ENCODE data around the gene PLCB1.

The PLCB1 gene

GRCh38 chr20:8388141-8388540, 256.1 kb downstream of the PLCB1 start:
- no peak overlapping the region for H3K27ac Mint-ChIP-seq
- CTCF ChIA-PET: interaction anchor here (0.6 to 2.8 kb wide), 7 partner anchors 13 to 451 kb away, joined by 3 to 6 read pairs (median 3); no protein-coding TSS in a partner anchor
- H3K4me1 Mint-ChIP-seq: no peaks in the 10 kb centered on the region
- H3K9me3 Mint-ChIP-seq: no peaks in the 10 kb centered on the region
- H3K36me3 Mint-ChIP-seq: no peaks in the 10 kb centered on the region
- peaks cover 5% of the 10 kb centered on the region for H3K27me3 Mint-ChIP-seq
- H3K4me3 Mint-ChIP-seq: no peak overlapping the region
- no peak for DNase-seq

DNA sequence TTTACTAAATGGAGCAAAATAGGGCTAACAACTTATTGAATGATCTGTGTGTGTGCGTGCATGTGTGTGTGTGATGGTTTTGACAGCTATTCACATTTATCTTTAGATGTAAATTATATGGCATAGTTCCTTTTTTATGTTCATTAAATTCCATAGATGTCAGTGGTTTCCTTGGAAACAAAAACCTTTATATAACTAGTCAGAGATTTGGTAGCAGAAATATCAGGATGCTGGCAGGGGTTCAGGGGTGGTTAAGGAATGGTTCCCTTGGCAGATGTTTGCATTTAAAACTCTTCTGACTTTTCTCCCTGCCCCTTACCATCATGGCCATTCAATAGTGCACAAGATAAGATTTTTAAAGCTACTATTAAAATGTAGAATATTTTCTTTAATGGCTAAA, 256.6 kb downstream of the PLCB1 start:
- H3K36me3 Mint-ChIP-seq: no peaks in the 10 kb centered on the region
- no peaks in the 10 kb centered on the region for H3K9me3 Mint-ChIP-seq
- CTCF ChIA-PET: interaction anchor here (0.6 to 2.8 kb wide), 9 partner anchors 12 to 452 kb away, joined by 3 to 10 read pairs (median 4); partner anchors contain the start of gene PLCB1
- no peaks in the 10 kb centered on the region for H3K4me1 Mint-ChIP-seq
- H3K4me3 Mint-ChIP-seq: no peak overlapping the region
- peaks cover 5% of the 10 kb centered on the region for H3K27me3 Mint-ChIP-seq
- no peak overlapping the region for H3K27ac Mint-ChIP-seq
- no peak for DNase-seq

DNA sequence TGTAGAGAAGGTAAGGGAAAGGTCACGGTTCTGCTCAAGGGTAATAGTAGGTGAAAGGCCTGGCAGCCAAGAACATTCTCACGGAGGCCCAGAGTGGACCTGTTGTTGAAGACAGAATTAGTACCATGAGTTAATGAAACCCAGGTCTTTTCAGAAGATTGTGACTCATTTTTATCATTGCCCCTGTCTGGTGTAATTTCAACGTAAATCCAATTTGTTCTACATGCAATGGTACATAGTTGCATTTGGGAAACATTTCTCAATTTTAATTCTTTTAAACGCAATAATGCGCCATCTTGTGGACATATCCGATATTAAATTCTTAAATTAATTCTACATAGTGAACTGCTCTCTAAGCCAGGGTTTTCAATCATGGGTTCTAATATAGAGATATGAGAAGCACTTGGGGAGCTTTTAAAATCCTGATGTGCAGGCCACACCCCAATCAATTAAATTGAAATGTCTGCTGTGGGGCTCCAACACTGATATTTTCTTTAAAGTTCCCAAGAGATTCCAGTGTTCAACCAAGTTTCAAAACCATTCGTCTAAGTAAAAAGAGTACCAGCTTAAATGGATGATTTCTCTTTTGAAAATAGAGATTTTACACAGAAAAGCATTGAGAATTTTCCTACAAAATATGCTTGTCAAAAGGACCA, 257.4 kb downstream of the PLCB1 start:
- CTCF ChIA-PET: interaction anchor here (0.9 to 2.8 kb wide), 7 partner anchors 23 to 453 kb away, joined by 3 to 10 read pairs (median 4); partner anchors contain the start of gene PLCB1
- Mint-ChIP-seq H3K36me3 (no peaks in the 10 kb centered on the region), H3K9me3 (no peaks in the 10 kb centered on the region), H3K4me3 (no peak overlapping the region), H3K4me1 (no peaks in the 10 kb centered on the region), H3K27ac (no peak overlapping the region), H3K27me3 (peaks cover 2% of the 10 kb centered on the region)
- no peak for DNase-seq

DNA sequence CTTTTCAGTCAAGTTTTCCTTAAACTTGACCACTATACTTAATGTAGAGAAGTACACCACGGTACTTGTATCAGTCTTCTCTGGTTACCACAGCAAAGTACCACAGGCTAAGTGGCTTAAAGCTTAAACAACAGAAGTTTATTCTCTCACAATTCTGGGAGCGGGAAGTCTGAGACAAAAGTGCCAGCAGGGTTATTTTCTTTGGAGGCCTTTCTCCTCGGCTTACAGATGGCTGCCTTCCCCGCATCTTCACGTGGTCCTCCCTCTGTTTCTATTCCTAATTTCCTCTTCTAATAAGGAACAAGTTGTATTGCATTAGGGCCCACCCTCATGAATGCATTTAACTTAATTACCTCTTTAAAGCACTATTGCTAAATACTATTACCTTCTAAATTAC, 258.0 kb downstream of the PLCB1 start:
- H3K4me3 Mint-ChIP-seq: no peak overlapping the region
- CTCF ChIA-PET: interaction anchor here (0.9 to 2.8 kb wide), 5 partner anchors 259 to 453 kb away, joined by 3 to 10 read pairs (median 4); no protein-coding TSS in a partner anchor
- H3K4me1 Mint-ChIP-seq: no peaks in the 10 kb centered on the region
- H3K27ac Mint-ChIP-seq: no peak overlapping the region
- no peaks in the 10 kb centered on the region for H3K27me3 Mint-ChIP-seq
- H3K9me3 Mint-ChIP-seq: no peaks in the 10 kb centered on the region
- DNase-seq: no peak
- no peaks in the 10 kb centered on the region for H3K36me3 Mint-ChIP-seq

DNA sequence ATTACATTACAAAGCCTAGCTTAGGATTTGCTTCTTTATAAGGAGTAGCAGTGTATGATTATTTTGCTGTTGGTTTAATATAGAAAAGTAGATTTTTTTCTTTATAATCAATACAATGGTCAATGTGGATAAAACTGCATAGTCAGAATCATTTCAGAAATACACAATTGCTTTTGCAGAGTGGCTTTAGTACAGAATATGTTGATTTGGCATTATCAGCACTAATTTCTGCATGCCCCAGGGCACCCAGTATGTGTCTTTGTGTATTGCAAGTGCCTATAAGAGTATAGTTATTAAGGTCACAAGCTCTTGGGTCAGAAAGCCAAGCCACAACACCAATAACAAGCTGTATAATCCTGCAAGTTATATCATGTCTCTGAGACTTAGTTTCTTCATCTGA, 258.4 kb downstream of the PLCB1 start:
- no peaks in the 10 kb centered on the region for H3K9me3 Mint-ChIP-seq
- DNase-seq: no peak
- no peaks in the 10 kb centered on the region for H3K4me1 Mint-ChIP-seq
- no peaks in the 10 kb centered on the region for H3K36me3 Mint-ChIP-seq
- CTCF ChIA-PET: interaction anchor here (1.0 to 2.7 kb wide), 5 partner anchors 256 to 346 kb away, joined by 4 to 10 read pairs (median 4); partner anchors contain the start of gene PLCB1
- H3K27me3 Mint-ChIP-seq: no peaks in the 10 kb centered on the region
- H3K27ac Mint-ChIP-seq: no peak overlapping the region
- H3K4me3 Mint-ChIP-seq: no peak overlapping the region

DNA sequence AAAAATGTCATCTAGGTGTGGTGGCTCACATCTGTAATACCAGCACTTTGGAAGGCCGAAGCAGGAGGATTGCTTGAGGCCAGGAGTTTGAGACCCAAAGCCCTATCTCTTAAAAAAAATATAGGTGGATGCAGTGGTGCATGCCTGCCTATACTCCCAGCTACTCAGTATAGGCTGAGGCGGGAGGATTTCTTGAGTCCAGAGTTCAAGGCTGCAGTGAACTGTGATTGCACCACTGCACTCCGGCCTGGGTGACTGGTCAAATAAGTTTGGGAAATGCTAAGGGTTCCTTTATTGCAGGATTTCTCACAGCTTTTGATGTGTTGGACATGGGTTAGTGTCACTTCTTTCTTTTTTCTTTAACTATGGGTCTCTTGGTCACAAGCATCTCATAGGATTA, 261.3 kb downstream of the PLCB1 start:
- Mint-ChIP-seq H3K36me3 (no peaks in the 10 kb centered on the region), H3K27ac (no peak overlapping the region), H3K27me3 (no peaks in the 10 kb centered on the region), H3K4me1 (no peaks in the 10 kb centered on the region), H3K4me3 (no peak overlapping the region), H3K9me3 (no peaks in the 10 kb centered on the region)
- DNase-seq: no peak
- CTCF ChIA-PET: no interaction called here

DNA sequence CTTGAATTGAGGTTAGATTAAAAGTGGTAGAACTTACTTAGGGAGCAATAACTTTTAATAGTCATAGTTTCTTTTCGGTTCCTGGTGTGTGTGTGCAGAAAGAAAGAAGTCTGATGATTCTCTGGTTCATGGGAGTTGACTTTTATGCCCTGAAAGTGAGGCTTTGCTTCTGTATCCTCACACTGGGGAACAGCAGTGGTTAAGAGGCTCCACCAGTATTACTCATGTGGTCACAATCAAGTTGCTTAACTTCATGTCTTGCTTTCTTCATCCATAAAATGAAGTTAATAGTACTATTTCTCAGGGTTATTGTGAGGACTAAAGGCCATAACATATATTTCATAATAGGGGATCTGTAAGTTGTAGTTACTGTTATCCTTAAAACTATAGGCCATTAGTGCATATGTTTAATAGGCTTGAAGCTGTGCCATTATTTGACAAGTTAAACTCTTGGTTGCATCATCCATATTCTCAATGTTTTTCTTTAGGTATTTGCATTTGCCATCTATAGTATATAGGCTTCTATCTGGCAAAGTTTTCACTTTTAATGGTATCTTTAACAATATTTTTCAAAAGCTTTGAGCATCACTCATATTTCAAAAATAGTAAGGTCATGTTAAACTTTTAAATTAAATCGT, 262.4 kb downstream of the PLCB1 start:
- CTCF ChIA-PET: no interaction called here
- no peak for DNase-seq
- no peak overlapping the region for H3K4me3 Mint-ChIP-seq
- H3K36me3 Mint-ChIP-seq: no peaks in the 10 kb centered on the region
- no peaks in the 10 kb centered on the region for H3K9me3 Mint-ChIP-seq
- no peaks in the 10 kb centered on the region for H3K27me3 Mint-ChIP-seq
- no peak overlapping the region for H3K27ac Mint-ChIP-seq
- no peaks in the 10 kb centered on the region for H3K4me1 Mint-ChIP-seq

DNA sequence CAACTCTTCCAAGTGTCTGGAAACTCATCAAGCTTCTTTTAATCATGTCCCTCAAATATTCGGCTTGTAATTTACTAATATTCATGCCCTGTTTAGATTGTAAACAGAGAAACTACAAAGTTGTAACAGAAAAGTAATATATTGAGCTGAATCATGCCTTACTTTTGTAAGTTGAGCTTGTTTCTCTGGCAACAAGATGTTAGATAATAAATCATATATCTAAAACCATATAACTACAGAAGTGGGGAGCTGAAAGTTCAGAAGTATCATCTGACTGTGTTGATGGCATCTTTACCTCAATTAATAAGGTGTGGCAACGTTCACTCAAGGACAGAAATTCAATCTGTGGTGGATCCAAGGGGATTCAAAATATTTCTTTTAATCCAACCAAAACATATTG, 263.9 kb downstream of the PLCB1 start:
- H3K27ac Mint-ChIP-seq: no peak overlapping the region

DNA sequence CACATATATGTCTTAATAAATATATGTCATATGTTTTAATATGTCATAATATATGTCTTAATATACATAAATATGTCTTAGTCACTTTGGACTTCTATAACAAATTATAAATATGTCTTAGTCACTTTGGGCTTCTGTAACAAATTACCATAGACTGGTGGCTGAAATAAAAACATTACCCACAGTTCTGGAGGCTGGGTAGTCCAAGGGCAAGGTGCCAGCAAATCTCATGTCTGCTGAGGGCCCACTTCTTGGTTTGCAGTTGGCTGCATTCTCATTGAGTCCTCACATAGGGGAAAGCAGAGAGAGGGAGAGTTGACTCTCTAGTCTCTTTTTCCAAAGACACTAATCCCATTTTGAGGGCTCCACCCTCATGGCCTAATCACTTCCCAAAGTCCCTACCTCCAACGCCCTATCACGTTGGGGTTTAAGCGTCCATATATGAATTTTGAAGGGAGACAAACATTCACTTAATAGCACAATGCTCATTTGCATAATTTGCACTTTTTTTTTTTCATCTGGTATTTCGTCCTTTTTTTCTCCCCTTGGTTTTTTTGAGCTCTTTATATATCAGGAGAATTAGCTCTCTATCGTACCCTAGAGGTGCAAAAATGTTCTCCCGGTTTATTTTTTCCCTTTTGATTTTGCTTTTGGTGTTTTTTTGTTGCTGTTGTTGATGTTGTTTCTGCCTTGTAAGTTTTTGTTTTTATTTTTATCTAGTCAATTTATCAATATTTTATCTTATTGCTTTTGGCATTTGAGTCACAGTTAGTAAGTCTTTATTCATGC, 266.4 kb downstream of the PLCB1 start:
- Mint-ChIP-seq H3K9me3 (no peaks in the 10 kb centered on the region), H3K36me3 (no peaks in the 10 kb centered on the region), H3K4me1 (peaks cover 2% of the 10 kb centered on the region), H3K27ac (no peak overlapping the region), H3K4me3 (no peak overlapping the region), H3K27me3 (no peaks in the 10 kb centered on the region)
- no peak for DNase-seq
- CTCF ChIA-PET: interaction anchor here (0.6 kb wide), 1 partner anchor 80 kb away, joined by 3 read pairs; no protein-coding TSS in a partner anchor

More for the DNA sequence above, 263.9 kb downstream of the PLCB1 start:
- Mint-ChIP-seq H3K4me1 (peaks cover 2% of the 10 kb centered on the region), H3K9me3 (no peaks in the 10 kb centered on the region), H3K4me3 (no peak overlapping the region), H3K36me3 (no peaks in the 10 kb centered on the region), H3K27me3 (no peaks in the 10 kb centered on the region)
- DNase-seq: no peak
- CTCF ChIA-PET: interaction anchor here (1.1 kb wide), 1 partner anchor 326 kb away, joined by 3 read pairs; no protein-coding TSS in a partner anchor

DNA sequence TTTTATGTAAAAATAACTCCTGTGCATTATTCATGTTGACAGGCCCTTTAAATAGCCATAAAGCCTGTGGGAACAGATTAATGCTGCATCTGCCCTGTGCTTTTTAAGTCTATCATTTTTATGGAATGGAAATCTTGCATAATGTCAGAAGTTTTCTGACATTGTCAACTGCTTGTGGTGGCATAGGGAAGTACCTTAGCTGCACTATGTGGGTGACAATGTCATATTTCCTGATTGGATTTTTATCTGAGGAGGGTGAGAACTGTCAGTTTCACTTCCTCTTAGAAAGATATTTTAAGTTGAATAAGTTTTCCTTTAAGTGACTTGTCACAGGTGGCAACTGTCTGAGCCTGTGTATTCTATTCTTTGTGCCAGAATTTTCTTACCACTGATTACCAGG, 267.9 kb downstream of the PLCB1 start:
- no peaks in the 10 kb centered on the region for H3K9me3 Mint-ChIP-seq
- no peak overlapping the region for H3K4me3 Mint-ChIP-seq
- no peak overlapping the region for H3K27ac Mint-ChIP-seq
- no peak for DNase-seq
- no peaks in the 10 kb centered on the region for H3K36me3 Mint-ChIP-seq
- H3K4me1 Mint-ChIP-seq: peaks cover 2% of the 10 kb centered on the region
- H3K27me3 Mint-ChIP-seq: no peaks in the 10 kb centered on the region
- CTCF ChIA-PET: no interaction called here

DNA sequence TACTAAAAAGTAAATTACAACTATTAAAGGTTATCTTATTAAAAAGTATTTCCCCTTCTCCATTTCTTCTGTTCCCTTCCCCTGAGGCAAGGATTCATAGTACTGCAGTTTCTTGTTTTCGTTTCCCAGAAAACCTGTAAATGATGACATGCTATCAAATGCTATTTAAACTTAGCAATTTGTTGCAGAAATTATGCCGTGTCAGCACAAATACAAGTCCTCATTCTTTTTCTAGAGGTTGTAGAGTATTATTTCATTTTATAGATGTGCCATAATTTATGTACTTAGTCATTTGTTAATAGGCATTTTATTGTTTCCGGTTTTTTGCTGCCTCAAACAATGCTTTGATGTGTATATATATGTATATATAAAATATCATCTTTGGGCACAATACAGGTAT, 268.4 kb downstream of the PLCB1 start:
- H3K36me3 Mint-ChIP-seq: no peaks in the 10 kb centered on the region
- DNase-seq: no peak
- H3K27ac Mint-ChIP-seq: no peak overlapping the region
- no peaks in the 10 kb centered on the region for H3K9me3 Mint-ChIP-seq
- no peaks in the 10 kb centered on the region for H3K27me3 Mint-ChIP-seq
- CTCF ChIA-PET: interaction anchor here (1.2 kb wide), 1 partner anchor 12 kb away, joined by 4 read pairs; no protein-coding TSS in a partner anchor
- H3K4me3 Mint-ChIP-seq: no peak overlapping the region
- H3K4me1 Mint-ChIP-seq: peaks cover 2% of the 10 kb centered on the region

DNA sequence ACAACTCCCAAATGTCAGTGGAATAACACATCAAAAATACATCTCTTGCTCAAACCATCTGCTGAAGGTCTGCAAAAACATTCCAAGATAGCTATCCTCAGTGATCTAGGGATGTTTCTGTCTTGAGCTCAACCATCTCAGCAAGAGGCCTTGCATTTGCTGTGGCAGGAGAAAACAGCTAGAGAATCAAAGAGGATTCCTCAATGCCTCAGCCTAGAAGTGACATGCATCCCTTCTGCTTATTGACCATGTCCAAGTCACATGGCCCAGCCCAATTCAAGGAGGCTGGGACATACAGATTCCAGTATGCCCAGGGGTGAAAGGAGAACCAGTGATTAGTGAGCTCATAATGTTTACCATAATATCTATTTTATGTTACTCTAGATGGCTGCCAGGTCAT, 269.5 kb downstream of the PLCB1 start:
- Mint-ChIP-seq H3K4me3 (no peak overlapping the region), H3K36me3 (no peaks in the 10 kb centered on the region), H3K27ac (no peak overlapping the region), H3K4me1 (peaks cover 2% of the 10 kb centered on the region), H3K27me3 (no peaks in the 10 kb centered on the region), H3K9me3 (no peaks in the 10 kb centered on the region)
- CTCF ChIA-PET: interaction anchor here (1.2 kb wide), 1 partner anchor 13 kb away, joined by 4 read pairs; no protein-coding TSS in a partner anchor
- DNase-seq: no peak

DNA sequence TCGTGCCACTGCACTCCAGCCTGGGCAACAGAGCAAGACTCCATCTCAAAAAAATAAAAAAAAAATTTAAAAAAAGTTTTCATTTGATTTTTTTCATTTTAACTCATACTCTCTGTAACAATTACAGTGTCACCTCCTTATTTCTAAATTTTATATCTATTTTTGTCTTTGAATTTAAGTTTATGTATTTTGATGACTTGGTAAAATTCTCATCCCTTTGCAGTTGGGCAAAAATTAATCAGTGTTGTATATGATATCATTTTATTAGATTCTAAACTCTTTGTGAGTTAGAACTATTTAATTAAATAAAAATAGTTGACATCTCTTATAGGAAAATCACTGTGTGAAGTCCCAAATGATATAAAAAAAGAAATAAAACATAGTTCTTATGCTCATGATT, 270.7 kb downstream of the PLCB1 start:
- Mint-ChIP-seq H3K27me3 (no peaks in the 10 kb centered on the region), H3K4me1 (peaks cover 2% of the 10 kb centered on the region), H3K36me3 (no peaks in the 10 kb centered on the region), H3K9me3 (no peaks in the 10 kb centered on the region), H3K4me3 (no peak overlapping the region), H3K27ac (no peak overlapping the region)
- no peak for DNase-seq
- CTCF ChIA-PET: no interaction called here

DNA sequence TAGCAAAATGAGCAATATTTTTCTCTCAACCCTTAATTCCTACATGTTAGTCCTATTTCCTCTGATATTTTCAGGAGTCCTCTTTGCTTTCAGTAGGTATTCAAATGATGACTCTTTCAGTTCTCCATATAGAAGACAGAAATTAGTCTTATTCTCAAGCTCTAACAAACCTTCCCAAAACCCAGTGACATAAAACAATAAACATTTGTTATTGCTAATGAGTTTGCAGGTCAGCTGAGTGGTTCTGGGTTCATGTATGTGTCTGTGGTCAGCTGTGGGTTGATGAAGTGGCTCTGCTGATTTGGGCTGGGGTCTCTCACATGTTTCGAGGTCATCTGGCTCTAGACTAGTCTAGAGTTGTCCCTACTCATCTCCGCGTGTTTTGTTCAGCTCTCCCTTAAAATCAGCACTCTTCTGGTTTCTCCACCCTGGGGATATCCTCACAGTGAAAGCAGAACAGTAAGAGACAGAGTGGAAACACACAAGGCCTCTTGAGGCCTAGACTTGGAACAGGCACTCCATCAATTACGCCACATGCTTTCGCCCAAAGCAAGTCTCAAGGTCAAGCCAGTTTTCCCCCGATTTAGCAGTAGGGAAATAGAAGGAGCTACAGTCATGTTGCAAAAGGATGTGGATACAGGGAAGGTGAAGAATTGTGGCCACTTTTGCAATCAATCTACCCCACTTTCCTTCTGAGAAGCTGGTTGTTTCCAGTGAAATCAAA, 273.0 kb downstream of the PLCB1 start:
- no peaks in the 10 kb centered on the region for H3K27me3 Mint-ChIP-seq
- no peak for DNase-seq
- no peak overlapping the region for H3K27ac Mint-ChIP-seq
- H3K9me3 Mint-ChIP-seq: no peaks in the 10 kb centered on the region
- peaks cover 2% of the 10 kb centered on the region for H3K4me1 Mint-ChIP-seq
- no peaks in the 10 kb centered on the region for H3K36me3 Mint-ChIP-seq
- H3K4me3 Mint-ChIP-seq: no peak overlapping the region
- CTCF ChIA-PET: no interaction called here

All from activated naive CD4-positive, alpha-beta T cell treated with anti-CD3 and anti-CD28 coated beads, Interleukin-2, amount 10 ng/mL, durations not matched to agents 7 days and 5 days (primary cell).